CD4-positive, alpha-beta T cell (primary cell): ENCODE measurements around the gene RIMKLB. TPM values are rescaled to one million over a fixed set of nuclear protein-coding genes. Genes with fewer than 3 reads are reported as not detected.
A peak's percentile ranks its signal among the peaks of the same experiment; 100 is the strongest.

ENCODE experiments used
- ATAC-seq: fragments of 200-7000 bp; cut with Tn5 transposase; one replicate; pipeline ENCODE4 v1.10.0; 2022; ENCODE audit warnings: mild to moderate bottlenecking; ENCODE audit not compliant: poor library complexity
- CTCF ChIA-PET: fragments of 350-600 bp; sonication (Branson Sonifier 250); formaldehyde crosslinking; loops from one replicate; lab custom pipeline; 2021; ENCODE audit warnings: antibody characterized with exemption, inconsistent platforms; lab: Charles Lee
- POLR2A ChIA-PET: fragments of 350-600 bp; sonication (Branson Sonifier 250); formaldehyde crosslinking; loops from one replicate; lab custom pipeline; 2021; ENCODE audit warnings: antibody characterized with exemption, inconsistent platforms; lab: Charles Lee
- DNase-seq, 14 experiments: peaks; one replicate each; pipeline ENCODE4 v3.0.0-alpha.2; 2013 to 2020; ENCODE audit warnings: mixed read lengths in 2 of 14
- H3K27ac ChIP-seq, 2 donors: one replicate each; pipeline versions ENCODE4 v1.5.1 to v1.7.0; 2013; ENCODE audit warnings: low read length in 2 of 2, low read depth in 1 of 2, mild to moderate bottlenecking in 1 of 2
- H3K27me3 ChIP-seq, 2 experiments: 1 replicate in 1 of 2; 2 replicates in 1 of 2; pipeline versions ENCODE4 v1.6.1 to v1.7.0; 2013; ENCODE audit warnings: low read length in 2 of 2, control low read depth in 1 of 2, mild to moderate bottlenecking in 1 of 2, moderate library complexity in 1 of 2; ENCODE audit not compliant: insufficient read depth in 2 of 2, control insufficient read depth in 1 of 2
- H3K36me3 ChIP-seq: one replicate; pipeline ENCODE4 v1.6.1; 2013; ENCODE audit warnings: low read length, control low read depth; ENCODE audit not compliant: insufficient read depth
- H3K4me1 ChIP-seq: one replicate; pipeline ENCODE4 v1.6.1; 2013; ENCODE audit warnings: low read length, control low read depth; ENCODE audit not compliant: insufficient read depth
- H3K4me3 ChIP-seq: one replicate; pipeline ENCODE4 v1.5.1; 2013; ENCODE audit warnings: mild to moderate bottlenecking, low read length, moderate library complexity
- H3K9me3 ChIP-seq, 2 experiments: 1 replicate in 1 of 2; 2 replicates in 1 of 2; pipeline versions ENCODE4 v1.6.1 to v1.7.0; 2013; ENCODE audit warnings: low read length in 2 of 2, mild to moderate bottlenecking in 2 of 2, control low read depth in 1 of 2, moderate library complexity in 1 of 2; ENCODE audit not compliant: control insufficient read depth in 1 of 2, insufficient read depth in 1 of 2
- H3K27ac Mint-ChIP-seq: one replicate; pipeline ENCODE4 v1.8.0; 2020; ENCODE audit warnings: mixed read lengths
- H3K27me3 Mint-ChIP-seq: one replicate; pipeline ENCODE4 v1.8.0; 2021; ENCODE audit warnings: mixed read lengths
- H3K36me3 Mint-ChIP-seq: one replicate; pipeline ENCODE4 v1.8.0; 2021; ENCODE audit warnings: low read depth, mixed read lengths
- H3K4me1 Mint-ChIP-seq: one replicate; pipeline ENCODE4 v1.8.0; 2021; ENCODE audit warnings: low read depth, mixed read lengths
- H3K4me3 Mint-ChIP-seq: one replicate; pipeline ENCODE4 v1.8.0; 2020; ENCODE audit warnings: mild to moderate bottlenecking, mixed read lengths
- H3K9me3 Mint-ChIP-seq: one replicate; pipeline ENCODE4 v1.8.0; 2020; ENCODE audit warnings: mixed read lengths
- CTCF ChIP-seq: fragments of 200-600 bp; IDR thresholded peaks from one replicate; pipeline ENCODE4 v1.8.0; 2022; ENCODE audit warnings: antibody characterized with exemption, mild to moderate bottlenecking
- intact Hi-C, 2 experiments: fragments of 100-400 bp; cut with DNase I in 1 of 2; cut with micrococcal nuclease in 1 of 2; formaldehyde crosslinking; loops; one replicate each; pipeline versions ENCODE4 v1.15.1 to v1.9.0; 2023 to 2025; cut with DNase I, micrococcal nuclease
- total RNA-seq, 174 experiments: library from RNA in 2 of 174; stranded (reverse) in 2 of 174; gene quantifications; one replicate each; pipeline ENCODE4 v1.2.3 and lab custom pipeline; 2021 to 2026

Gene RIMKLB
- total RNA-seq, 2 experiments from 2014 or later, result 14.8 to 15.2 TPM

DNA sequence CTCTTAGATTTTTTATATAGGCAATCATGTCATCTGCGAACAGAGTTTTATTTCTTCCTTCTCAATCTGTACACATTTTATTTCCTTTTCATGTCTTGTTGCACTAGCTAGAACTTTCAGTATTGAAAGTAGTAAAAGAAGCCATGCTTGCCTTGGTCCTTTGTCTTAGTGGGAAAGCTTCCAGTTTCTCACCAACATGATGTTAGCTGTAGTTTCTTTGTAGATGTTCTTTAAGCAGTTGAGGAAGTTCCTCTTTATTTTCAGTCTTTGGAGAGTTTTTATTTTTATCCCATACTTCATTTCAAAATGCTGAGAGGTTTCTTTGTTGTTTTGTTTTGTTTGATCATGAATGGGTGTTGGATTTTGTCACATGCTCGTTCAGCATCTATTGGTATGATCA is 12.7 kb upstream of the RIMKLB start:
- POLR2A ChIA-PET, result no interaction called here
- no peak for ATAC-seq
- Histone ChIP-seq H3K27me3 (no peaks in the 10 kb centered on the region), H3K27ac (no peak overlapping the region), H3K4me3 (no peak overlapping the region), H3K9me3 (no peaks in the 10 kb centered on the region), H3K4me1 (peaks cover 9% of the 10 kb centered on the region), H3K36me3 (no peaks in the 10 kb centered on the region)
- Mint-ChIP-seq H3K4me1 (peaks cover 5% of the 10 kb centered on the region), H3K27me3 (no peaks in the 10 kb centered on the region), H3K27ac (no peak overlapping the region), H3K36me3 (no peaks in the 10 kb centered on the region), H3K4me3 (no peak overlapping the region), H3K9me3 (no peaks in the 10 kb centered on the region)
- intact Hi-C loops, result loop anchor here in 1 of 2 experiments (10.0 kb wide), 1 partner anchor 140 kb away; the partner anchor contains the start of gene CLEC4E
- CTCF ChIA-PET, result interaction anchor here (1.9 kb wide), 1 partner anchor 206 kb away, joined by 4 read pairs; no protein-coding TSS in a partner anchor
- TF ChIP-seq CTCF, result no peak
- no peak for DNase-seq

DNA sequence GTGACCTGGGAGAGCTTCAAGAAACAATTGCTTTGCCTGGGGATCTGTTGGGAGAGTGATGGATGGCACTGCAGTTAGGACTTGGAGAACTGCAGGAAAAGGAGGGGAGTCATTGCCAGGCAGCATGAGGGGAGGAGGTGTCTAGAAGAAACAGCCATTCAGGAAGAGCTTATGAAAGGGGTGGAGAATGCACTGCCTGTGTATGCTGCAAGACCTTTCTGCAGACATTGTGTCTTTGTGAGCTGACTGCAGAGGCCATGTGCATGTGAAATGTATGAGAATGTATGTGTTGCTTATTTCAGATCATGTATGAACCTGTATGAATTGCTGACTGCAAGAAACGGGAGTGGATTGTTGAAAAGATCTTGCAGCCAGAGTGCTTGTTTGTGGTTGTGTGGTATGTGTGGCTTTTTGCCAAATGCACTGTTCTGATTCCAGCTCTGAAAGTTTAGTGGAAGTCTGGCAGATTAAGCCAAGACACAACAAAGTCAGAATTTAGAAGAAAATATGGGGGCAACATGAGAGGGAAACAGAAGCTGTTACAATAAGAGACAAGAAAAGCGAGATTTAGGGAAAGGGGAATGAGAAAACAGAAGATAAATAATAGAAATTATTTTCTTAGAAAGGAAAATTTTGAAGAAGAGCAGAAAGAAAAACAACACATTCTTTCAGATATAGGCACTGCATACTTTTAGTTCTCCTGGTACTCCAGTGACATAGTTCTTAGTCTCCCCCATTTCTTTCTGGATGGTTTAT is 9.8 kb upstream of the RIMKLB start:
- ATAC-seq, result peak; percentile 41
- H3K4me1 ChIP-seq, result peaks cover 5% of the 10 kb centered on the region
- Mint-ChIP-seq H3K36me3 (no peaks in the 10 kb centered on the region), H3K4me1 (peaks cover 14% of the 10 kb centered on the region), H3K4me3 (no peak overlapping the region), H3K27ac (no peak overlapping the region), H3K9me3 (no peaks in the 10 kb centered on the region), H3K27me3 (no peaks in the 10 kb centered on the region)
- intact Hi-C loops, result loop anchor here in 1 of 2 experiments (10.0 kb wide), 1 partner anchor 143 kb away; the partner anchor contains the start of gene CLEC4E
- H3K27ac ChIP-seq, result no peak overlapping the region
- no peak overlapping the region for H3K4me3 ChIP-seq
- no peaks in the 10 kb centered on the region for H3K9me3 ChIP-seq
- no peaks in the 10 kb centered on the region for H3K36me3 ChIP-seq
- POLR2A ChIA-PET, result interaction anchor here (0.6 to 1.2 kb wide), 5 partner anchors 10 to 263 kb away, joined by 3 to 5 read pairs (median 3); partner anchors contain the start of gene RIMKLB
- TF ChIP-seq CTCF, result no peak
- CTCF ChIA-PET, result interaction anchor here (0.6 kb wide), 1 partner anchor 117 kb away, joined by 3 read pairs; no protein-coding TSS in a partner anchor
- peak in 2 of 14 experiments; percentile 7 to 19 for DNase-seq
- no peaks in the 10 kb centered on the region for H3K27me3 ChIP-seq

DNA sequence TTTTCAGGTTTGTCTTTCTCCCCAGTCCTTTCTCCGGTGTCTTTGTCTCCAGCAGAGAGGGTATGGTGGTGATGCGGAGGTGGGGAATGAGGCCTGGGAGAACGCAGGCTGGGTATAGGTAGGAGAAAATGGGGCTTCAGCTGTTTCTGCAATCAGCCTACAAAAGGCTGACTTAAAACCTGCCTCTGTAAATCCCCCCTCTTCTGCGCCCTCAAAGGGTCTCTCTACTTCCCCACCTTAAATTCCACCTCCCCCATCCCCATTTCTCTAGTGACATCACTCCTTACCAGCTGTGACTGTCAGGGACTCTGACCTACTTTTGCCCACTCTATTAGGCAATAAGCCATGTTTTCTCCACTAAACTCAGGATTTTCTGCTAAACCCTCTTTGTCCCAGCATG is 8.1 kb upstream of the RIMKLB start:
- H3K27ac ChIP-seq, result no peak overlapping the region
- TF ChIP-seq CTCF, result no peak
- no peaks in the 10 kb centered on the region for H3K36me3 Mint-ChIP-seq
- H3K4me1 Mint-ChIP-seq, result peaks cover 16% of the 10 kb centered on the region
- H3K9me3 Mint-ChIP-seq, result no peaks in the 10 kb centered on the region
- no peaks in the 10 kb centered on the region for H3K27me3 Mint-ChIP-seq
- POLR2A ChIA-PET, result no interaction called here
- CTCF ChIA-PET, result no interaction called here
- intact Hi-C loops, result loop anchor here in 1 of 2 experiments (10.0 kb wide), 2 partner anchors 145 to 1505 kb away; partner anchors contain the start of gene CLEC4E
- DNase-seq, result no peak
- peaks cover 5% of the 10 kb centered on the region for H3K4me1 ChIP-seq
- ATAC-seq, result no peak
- H3K4me3 ChIP-seq, result no peak overlapping the region
- H3K36me3 ChIP-seq, result no peaks in the 10 kb centered on the region
- no peak overlapping the region for H3K27ac Mint-ChIP-seq
- H3K27me3 ChIP-seq, result no peaks in the 10 kb centered on the region
- no peaks in the 10 kb centered on the region for H3K9me3 ChIP-seq
- H3K4me3 Mint-ChIP-seq, result no peak overlapping the region
